SK-N-SH treated with all-trans-retinoic acid at 6 μM for 48 hours (cell line): Measurements from ENCODE around the gene CNGB1.
A peak's percentile ranks its signal among the peaks of the same experiment; 100 is the strongest.

Experiments
- ATAC-seq: fragments of 200-7000 bp; cut with Tn5 transposase; 3 replicates; pipeline ENCODE4 v1.9.1; 2020; ENCODE audit warnings: mild to moderate bottlenecking, moderate library complexity
- ARNTL ChIP-seq: fragments of 450-650 bp; formaldehyde crosslinking; IDR thresholded peaks from 2 replicates; pipeline ENCODE4 v1.5.0; 2020; ENCODE audit warnings: low read depth, mild to moderate bottlenecking, moderate library complexity, borderline replicate concordance
- BACH2 ChIP-seq: fragments of 250-450 bp; sonication (Bioruptor Pico); IDR thresholded peaks from 2 replicates; pipeline ENCODE4 v1.9.0; 2021; ENCODE audit warnings: mild to moderate bottlenecking, borderline replicate concordance
- ESRRG ChIP-seq: fragments of 250-450 bp; sonication (Bioruptor Pico); IDR thresholded peaks from 2 replicates; pipeline ENCODE4 v1.6.1; 2021; ENCODE audit warnings: mild to moderate bottlenecking
- GLIS3 ChIP-seq: fragments of 250-450 bp; sonication (Bioruptor Pico); IDR thresholded peaks from 2 replicates; pipeline ENCODE4 v1.5.0; 2020; ENCODE audit warnings: mild to moderate bottlenecking, moderate library complexity
- ISL1 ChIP-seq: fragments of 250-450 bp; sonication (Bioruptor Pico); IDR thresholded peaks from 2 replicates; pipeline ENCODE4 v2.1.2; 2022; ENCODE audit warnings: mild to moderate bottlenecking, moderate library complexity
- PPARA ChIP-seq: fragments of 250-450 bp; sonication (Bioruptor Pico); IDR thresholded peaks from 2 replicates; pipeline ENCODE4 v1.5.0; 2020; ENCODE audit warnings: mild to moderate bottlenecking, borderline replicate concordance
- RARB ChIP-seq: fragments of 250-450 bp; sonication (Bioruptor Pico); IDR thresholded peaks from 2 replicates; pipeline ENCODE4 v1.8.0; 2021; ENCODE audit warnings: mild to moderate bottlenecking, moderate library complexity
- SNAI2 ChIP-seq: fragments of 250-450 bp; sonication (Bioruptor Pico); IDR thresholded peaks from 2 replicates; pipeline ENCODE4 v1.5.0; 2020; ENCODE audit warnings: mild to moderate bottlenecking, moderate library complexity
- TCF4 ChIP-seq: fragments of 250-450 bp; sonication (Bioruptor Pico); IDR thresholded peaks from 2 replicates; pipeline ENCODE4 v1.8.0; 2021; ENCODE audit warnings: mild to moderate bottlenecking, moderate library complexity, borderline replicate concordance
- TOX ChIP-seq: fragments of 250-450 bp; sonication (Bioruptor Pico); IDR thresholded peaks from 2 replicates; pipeline ENCODE4 v1.8.0; 2021; ENCODE audit warnings: mild to moderate bottlenecking, moderate library complexity, borderline replicate concordance
- ZC3H10 ChIP-seq: fragments of 250-450 bp; sonication (Bioruptor Pico); IDR thresholded peaks from 2 replicates; pipeline ENCODE4 v1.5.1; 2021; ENCODE audit warnings: mild to moderate bottlenecking, moderate library complexity
- ZFP3 ChIP-seq: fragments of 250-450 bp; sonication (Bioruptor Pico); IDR thresholded peaks from 2 replicates; pipeline ENCODE4 v1.5.0; 2020; ENCODE audit warnings: mild to moderate bottlenecking, moderate library complexity
- ZFP30 ChIP-seq: fragments of 450-650 bp; formaldehyde crosslinking; IDR thresholded peaks from 2 replicates; pipeline ENCODE4 v1.5.0; 2022; ENCODE audit warnings: mild to moderate bottlenecking, moderate library complexity
- ZNF8 ChIP-seq: fragments of 450-650 bp; formaldehyde crosslinking; IDR thresholded peaks from 2 replicates; pipeline ENCODE4 v1.5.0; 2020; ENCODE audit warnings: mild to moderate bottlenecking, moderate library complexity
- TF ChIP-seq, protein P1 (sequence below): fragments of 250-450 bp; sonication (Bioruptor Pico); IDR thresholded peaks from 2 replicates; pipeline ENCODE4 v1.5.1; 2020; ENCODE audit warnings: low read depth, mild to moderate bottlenecking, moderate library complexity
- TF ChIP-seq, protein P2 (sequence below): fragments of 250-450 bp; sonication (Bioruptor Pico); IDR thresholded peaks from 2 replicates; pipeline ENCODE4 v1.8.0; 2020; ENCODE audit warnings: mild to moderate bottlenecking, moderate library complexity, borderline replicate concordance
- TF ChIP-seq, protein P3 (sequence below): fragments of 250-450 bp; sonication (Bioruptor Pico); IDR thresholded peaks from 2 replicates; pipeline ENCODE4 v1.5.0; 2020; ENCODE audit warnings: mild to moderate bottlenecking, moderate library complexity

Gene CNGB1

DNA sequence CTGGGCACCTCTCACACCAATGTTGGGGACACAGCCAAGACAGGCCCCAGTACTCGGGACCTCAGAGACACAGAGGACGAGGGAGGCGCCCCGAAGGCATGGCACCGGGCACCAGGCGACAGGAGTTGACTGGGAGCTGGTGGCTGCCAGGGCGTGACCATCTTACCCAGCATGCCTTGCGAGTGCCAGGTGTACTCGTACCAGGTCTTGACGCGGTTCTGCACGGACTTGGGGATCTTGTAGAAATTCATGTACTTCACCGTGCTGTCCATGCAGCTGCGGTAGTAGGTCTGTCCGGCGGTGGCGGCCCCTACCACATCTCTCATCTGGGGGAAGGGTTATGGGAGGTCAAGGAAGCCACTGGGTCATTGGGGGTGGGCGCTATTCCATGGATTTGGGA is 67.3 kb downstream of the CNGB1 start:
- TF ChIP-seq, protein P1, sequence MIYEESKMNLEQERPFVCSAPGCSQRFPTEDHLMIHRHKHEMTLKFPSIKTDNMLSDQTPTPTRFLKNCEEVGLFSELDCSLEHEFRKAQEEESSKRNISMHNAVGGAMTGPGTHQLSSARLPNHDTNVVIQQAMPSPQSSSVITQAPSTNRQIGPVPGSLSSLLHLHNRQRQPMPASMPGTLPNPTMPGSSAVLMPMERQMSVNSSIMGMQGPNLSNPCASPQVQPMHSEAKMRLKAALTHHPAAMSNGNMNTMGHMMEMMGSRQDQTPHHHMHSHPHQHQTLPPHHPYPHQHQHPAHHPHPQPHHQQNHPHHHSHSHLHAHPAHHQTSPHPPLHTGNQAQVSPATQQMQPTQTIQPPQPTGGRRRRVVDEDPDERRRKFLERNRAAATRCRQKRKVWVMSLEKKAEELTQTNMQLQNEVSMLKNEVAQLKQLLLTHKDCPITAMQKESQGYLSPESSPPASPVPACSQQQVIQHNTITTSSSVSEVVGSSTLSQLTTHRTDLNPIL (CRISPR knock-in tag) = no peak
- no peak for TF ChIP-seq ZC3H10
- no peak for ATAC-seq

DNA sequence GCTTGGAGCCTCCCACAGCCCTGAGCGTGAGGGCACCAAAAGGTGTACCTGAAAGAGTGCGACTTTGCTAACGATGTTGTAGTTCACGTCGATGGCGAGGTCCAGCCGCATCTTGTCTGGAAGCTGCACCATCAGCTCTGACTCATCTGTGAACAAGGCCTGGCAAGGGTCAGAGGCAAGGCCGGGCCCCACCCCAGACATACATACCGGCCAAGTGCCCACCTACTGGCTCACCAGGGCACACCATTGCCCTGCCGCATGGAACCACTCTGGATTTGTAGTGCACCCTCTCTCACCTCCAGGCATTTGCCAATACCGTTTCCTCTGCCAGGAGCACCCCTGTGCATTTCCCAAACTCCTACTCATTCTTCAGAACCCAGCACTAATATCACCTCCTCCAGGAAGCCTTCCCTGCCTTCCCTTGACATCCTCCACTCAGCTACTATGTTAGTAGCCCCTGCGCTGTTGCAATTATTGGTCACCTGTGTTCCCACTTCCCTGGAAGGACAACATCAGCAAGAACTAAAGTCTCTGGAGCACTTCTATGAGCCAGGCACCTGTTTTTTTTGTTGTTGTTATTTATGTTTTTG is 69.4 kb downstream of the CNGB1 start:
- TF ChIP-seq TCF4 (CRISPR knock-in tag) = no peak
- peak; percentile 98 for TF ChIP-seq ZFP3 (CRISPR knock-in tag)
- ATAC-seq = no peak

DNA sequence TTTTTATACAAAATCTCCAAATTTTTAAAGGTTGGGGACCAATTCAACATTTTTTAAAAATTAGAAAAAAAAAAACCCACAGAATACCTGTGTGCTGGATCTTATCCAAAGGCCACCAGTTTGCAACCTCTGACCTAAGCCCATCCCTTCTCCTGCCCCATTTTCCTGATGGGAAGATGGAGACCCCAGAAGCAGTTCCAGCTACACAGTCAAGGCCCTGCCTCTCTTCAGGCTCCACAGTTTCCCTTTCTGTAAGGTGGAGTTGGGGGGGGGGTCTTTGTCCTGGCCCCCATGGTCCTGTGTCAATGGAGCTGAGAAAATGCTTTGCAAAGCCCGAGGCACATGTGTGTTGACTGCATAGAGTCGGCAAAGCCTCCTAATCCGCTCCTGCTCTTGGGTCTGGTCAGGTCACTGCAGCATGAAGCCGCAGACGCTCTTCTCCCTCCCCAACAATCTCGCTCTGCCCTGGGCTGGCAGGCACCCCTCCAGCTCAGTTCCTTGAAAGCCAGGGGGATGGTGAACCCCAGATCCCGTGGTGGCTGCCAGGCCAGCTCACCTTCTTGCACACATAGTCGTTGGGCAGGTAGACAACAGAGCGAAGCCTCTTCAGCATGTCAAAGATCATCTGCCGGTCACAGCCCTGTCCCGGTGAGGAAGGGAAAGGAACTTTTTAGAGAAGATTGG is 70.0 kb downstream of the CNGB1 start:
- TF ChIP-seq, protein P1 (CRISPR knock-in tag) = no peak
- TF ChIP-seq ISL1 (CRISPR knock-in tag) = no peak
- no peak for TF ChIP-seq ZC3H10
- TF ChIP-seq GLIS3 (CRISPR knock-in tag) = no peak
- TF ChIP-seq ESRRG = no peak
- no peak for TF ChIP-seq PPARA (CRISPR knock-in tag)
- no peak for TF ChIP-seq SNAI2 (CRISPR knock-in tag)
- no peak for TF ChIP-seq TOX (CRISPR knock-in tag)
- TF ChIP-seq ZNF8 (CRISPR knock-in tag) = no peak
- no peak for TF ChIP-seq BACH2 (CRISPR knock-in tag)
- no peak for TF ChIP-seq ZFP3 (CRISPR knock-in tag)
- no peak for TF ChIP-seq ARNTL
- TF ChIP-seq RARB (CRISPR knock-in tag) = no peak
- TF ChIP-seq ZFP30 (CRISPR knock-in tag) = no peak
- ATAC-seq = no peak

GRCh38 chr16:57899771-57900661 is 70.9 kb downstream of the CNGB1 start:
- TF ChIP-seq ISL1 (CRISPR knock-in tag) (peak; percentile 31; the same call in 1 of the 2 replicates), ARNTL (no peak), PPARA (CRISPR knock-in tag) (no peak), GLIS3 (CRISPR knock-in tag) (no peak), ZC3H10 (no peak), TCF4 (CRISPR knock-in tag) (no peak), SNAI2 (CRISPR knock-in tag) (no peak), ZFP3 (CRISPR knock-in tag) (no peak)
- TF ChIP-seq, protein P1 (CRISPR knock-in tag) = peak; percentile 19; the same call in 1 of the 2 replicates
- TF ChIP-seq, protein P2, sequence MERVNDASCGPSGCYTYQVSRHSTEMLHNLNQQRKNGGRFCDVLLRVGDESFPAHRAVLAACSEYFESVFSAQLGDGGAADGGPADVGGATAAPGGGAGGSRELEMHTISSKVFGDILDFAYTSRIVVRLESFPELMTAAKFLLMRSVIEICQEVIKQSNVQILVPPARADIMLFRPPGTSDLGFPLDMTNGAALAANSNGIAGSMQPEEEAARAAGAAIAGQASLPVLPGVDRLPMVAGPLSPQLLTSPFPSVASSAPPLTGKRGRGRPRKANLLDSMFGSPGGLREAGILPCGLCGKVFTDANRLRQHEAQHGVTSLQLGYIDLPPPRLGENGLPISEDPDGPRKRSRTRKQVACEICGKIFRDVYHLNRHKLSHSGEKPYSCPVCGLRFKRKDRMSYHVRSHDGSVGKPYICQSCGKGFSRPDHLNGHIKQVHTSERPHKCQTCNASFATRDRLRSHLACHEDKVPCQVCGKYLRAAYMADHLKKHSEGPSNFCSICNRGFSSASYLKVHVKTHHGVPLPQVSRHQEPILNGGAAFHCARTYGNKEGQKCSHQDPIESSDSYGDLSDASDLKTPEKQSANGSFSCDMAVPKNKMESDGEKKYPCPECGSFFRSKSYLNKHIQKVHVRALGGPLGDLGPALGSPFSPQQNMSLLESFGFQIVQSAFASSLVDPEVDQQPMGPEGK = 0 out of 2 replicates have a peak, but pooled peaks have one; percentile 31
- TF ChIP-seq, protein P3, sequence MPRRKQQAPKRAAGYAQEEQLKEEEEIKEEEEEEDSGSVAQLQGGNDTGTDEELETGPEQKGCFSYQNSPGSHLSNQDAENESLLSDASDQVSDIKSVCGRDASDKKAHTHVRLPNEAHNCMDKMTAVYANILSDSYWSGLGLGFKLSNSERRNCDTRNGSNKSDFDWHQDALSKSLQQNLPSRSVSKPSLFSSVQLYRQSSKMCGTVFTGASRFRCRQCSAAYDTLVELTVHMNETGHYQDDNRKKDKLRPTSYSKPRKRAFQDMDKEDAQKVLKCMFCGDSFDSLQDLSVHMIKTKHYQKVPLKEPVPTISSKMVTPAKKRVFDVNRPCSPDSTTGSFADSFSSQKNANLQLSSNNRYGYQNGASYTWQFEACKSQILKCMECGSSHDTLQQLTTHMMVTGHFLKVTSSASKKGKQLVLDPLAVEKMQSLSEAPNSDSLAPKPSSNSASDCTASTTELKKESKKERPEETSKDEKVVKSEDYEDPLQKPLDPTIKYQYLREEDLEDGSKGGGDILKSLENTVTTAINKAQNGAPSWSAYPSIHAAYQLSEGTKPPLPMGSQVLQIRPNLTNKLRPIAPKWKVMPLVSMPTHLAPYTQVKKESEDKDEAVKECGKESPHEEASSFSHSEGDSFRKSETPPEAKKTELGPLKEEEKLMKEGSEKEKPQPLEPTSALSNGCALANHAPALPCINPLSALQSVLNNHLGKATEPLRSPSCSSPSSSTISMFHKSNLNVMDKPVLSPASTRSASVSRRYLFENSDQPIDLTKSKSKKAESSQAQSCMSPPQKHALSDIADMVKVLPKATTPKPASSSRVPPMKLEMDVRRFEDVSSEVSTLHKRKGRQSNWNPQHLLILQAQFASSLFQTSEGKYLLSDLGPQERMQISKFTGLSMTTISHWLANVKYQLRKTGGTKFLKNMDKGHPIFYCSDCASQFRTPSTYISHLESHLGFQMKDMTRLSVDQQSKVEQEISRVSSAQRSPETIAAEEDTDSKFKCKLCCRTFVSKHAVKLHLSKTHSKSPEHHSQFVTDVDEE (CRISPR knock-in tag) = no peak
- TF ChIP-seq, all 23 proteins: peak for 3
- ATAC-seq = peak; percentile 92
